ENCODE measurements around the gene SLC6A18.

SLC6A18 gene

GRCh38 chr5:1225081-1225480, at the start of gene SLC6A18:
Gene SLC6A18 (plus strand): TSS chr5:1225381. CDS start chr5:1225478, 97 bp downstream.
- in situ Hi-C loops (cut with HindIII; ENCODE audit: low pct_unique_long_range_greater_than_20kb, low sequenced_read_pairs), result no loop called here
- DNase-seq (ENCODE audit: low read depth in 1 of 2, low spot score in 1 of 2), result no peak
- TF ChIP-seq JUND (IDR thresholded peaks at IDR 0.05; ENCODE audit: low read depth), result no peak

- in situ Hi-C loops (cut with HindIII; ENCODE audit: low pct_unique_long_range_greater_than_20kb, low sequenced_read_pairs), result no loop called here
- TF ChIP-seq JUND (IDR thresholded peaks at IDR 0.05; ENCODE audit: low read depth), result no peak
- no peak for DNase-seq (ENCODE audit: low read depth in 1 of 2, low spot score in 1 of 2)
These were observed 49.2 kb upstream of the SLC6A18 start for GRCh38 chr5:1175801-1176472.

GRCh38 chr5:1176473-1177391, 48.4 kb upstream of the SLC6A18 start:
- peak in 1 of 2 experiments; percentile 78 for DNase-seq (ENCODE audit: low read depth in 1 of 2, low spot score in 1 of 2)
- in situ Hi-C loops (cut with HindIII; ENCODE audit: low pct_unique_long_range_greater_than_20kb, low sequenced_read_pairs), result no loop called here
- no peak for TF ChIP-seq JUND (IDR thresholded peaks at IDR 0.05; ENCODE audit: low read depth)

GRCh38 chr5:1177826-1178528, 47.2 kb upstream of the SLC6A18 start:
- DNase-seq (ENCODE audit: low read depth in 1 of 2, low spot score in 1 of 2), result no peak
- in situ Hi-C loops (cut with HindIII; ENCODE audit: low pct_unique_long_range_greater_than_20kb, low sequenced_read_pairs), result no loop called here
- TF ChIP-seq JUND (IDR thresholded peaks at IDR 0.05; ENCODE audit: low read depth), result no peak

GRCh38 chr5:1178529-1179382, 46.4 kb upstream of the SLC6A18 start:
- no peak for DNase-seq (ENCODE audit: low read depth in 1 of 2, low spot score in 1 of 2)
- in situ Hi-C loops (cut with HindIII; ENCODE audit: low pct_unique_long_range_greater_than_20kb, low sequenced_read_pairs), result no loop called here

GRCh38 chr5:1179383-1179715, 45.8 kb upstream of the SLC6A18 start:
- in situ Hi-C loops (cut with HindIII; ENCODE audit: low pct_unique_long_range_greater_than_20kb, low sequenced_read_pairs), result no loop called here
- DNase-seq (ENCODE audit: low read depth in 1 of 2, low spot score in 1 of 2), result no peak
- no peak for TF ChIP-seq JUND (IDR thresholded peaks at IDR 0.05; ENCODE audit: low read depth)

More at GRCh38 chr5:1178529-1179382, 46.4 kb upstream of the SLC6A18 start:
- no peak for TF ChIP-seq JUND (IDR thresholded peaks at IDR 0.05; ENCODE audit: low read depth)

GRCh38 chr5:1180096-1180495, 45.1 kb upstream of the SLC6A18 start:
- no peak for DNase-seq (ENCODE audit: low read depth in 1 of 2, low spot score in 1 of 2)
- TF ChIP-seq JUND (IDR thresholded peaks at IDR 0.05; ENCODE audit: low read depth), result no peak
- in situ Hi-C loops (cut with HindIII; ENCODE audit: low pct_unique_long_range_greater_than_20kb, low sequenced_read_pairs), result no loop called here

- TF ChIP-seq JUND (IDR thresholded peaks at IDR 0.05; ENCODE audit: low read depth), result no peak
- no peak for DNase-seq (ENCODE audit: low read depth in 1 of 2, low spot score in 1 of 2)
- in situ Hi-C loops (cut with HindIII; ENCODE audit: low pct_unique_long_range_greater_than_20kb, low sequenced_read_pairs), result no loop called here
These were observed 44.3 kb upstream of the SLC6A18 start for GRCh38 chr5:1180841-1181271.

- no peak for TF ChIP-seq JUND (IDR thresholded peaks at IDR 0.05; ENCODE audit: low read depth)
- no peak for DNase-seq (ENCODE audit: low read depth in 1 of 2, low spot score in 1 of 2)
- in situ Hi-C loops (cut with HindIII; ENCODE audit: low pct_unique_long_range_greater_than_20kb, low sequenced_read_pairs), result no loop called here
These were observed 43.5 kb upstream of the SLC6A18 start for GRCh38 chr5:1181451-1182359.

- in situ Hi-C loops (cut with HindIII; ENCODE audit: low pct_unique_long_range_greater_than_20kb, low sequenced_read_pairs), result no loop called here
- TF ChIP-seq JUND (IDR thresholded peaks at IDR 0.05; ENCODE audit: low read depth), result no peak
- no peak for DNase-seq (ENCODE audit: low read depth in 1 of 2, low spot score in 1 of 2)
These were observed 42.9 kb upstream of the SLC6A18 start for GRCh38 chr5:1182360-1182632.

- TF ChIP-seq JUND (IDR thresholded peaks at IDR 0.05; ENCODE audit: low read depth), result no peak
- no peak for DNase-seq (ENCODE audit: low read depth in 1 of 2, low spot score in 1 of 2)
- in situ Hi-C loops (cut with HindIII; ENCODE audit: low pct_unique_long_range_greater_than_20kb, low sequenced_read_pairs), result no loop called here
These were observed 42.4 kb upstream of the SLC6A18 start for GRCh38 chr5:1182633-1183423.

Data from T47D (cell line).